Activated naive CD8-positive, alpha-beta T cell treated with anti-CD3 and anti-CD28 coated beads, Interleukin-2, amount 50 U/mL, for 16 hours (primary cell): Measurements from ENCODE around the gene INPP4B.

ENCODE experiments used
- DNase-seq: peaks from one replicate; pipeline ENCODE4 v3.0.0-alpha.2; 2020; ENCODE audit warnings: low read depth, low spot score

Gene INPP4B

DNA sequence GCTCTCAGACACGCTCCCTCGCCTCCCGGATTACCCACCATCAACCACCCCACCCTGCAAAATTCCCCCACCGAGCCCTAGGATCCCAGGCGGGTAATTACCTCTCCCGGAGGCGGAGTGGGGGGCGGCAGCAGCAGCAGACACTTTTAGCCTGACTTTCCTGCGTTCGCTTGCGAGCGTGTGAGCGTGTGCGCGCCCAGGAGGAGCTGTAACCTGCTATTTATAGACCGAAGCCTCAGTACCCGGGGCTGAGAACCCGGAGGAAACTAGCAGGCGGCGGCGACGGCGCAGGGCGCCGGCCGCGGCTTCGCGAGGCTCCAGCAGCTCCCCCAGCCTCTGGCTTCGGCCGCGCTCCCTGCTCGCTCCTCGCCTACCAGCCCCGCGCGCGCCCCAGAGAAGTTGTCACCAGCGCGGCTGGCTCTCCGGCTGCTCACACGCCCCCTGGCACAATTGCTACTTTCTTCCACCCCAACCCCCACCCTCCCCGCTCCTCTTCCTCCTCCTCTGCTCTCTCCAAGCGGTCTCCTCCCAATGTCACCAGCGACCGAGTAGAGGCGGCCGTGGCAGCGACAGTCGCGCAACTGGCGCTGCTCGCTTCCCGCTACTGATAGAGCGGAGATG is at the start of gene INPP4B:
Gene INPP4B (minus strand): TSS at position 194 of the 621 bp plus-strand sequence.
- no peak for DNase-seq

DNA sequence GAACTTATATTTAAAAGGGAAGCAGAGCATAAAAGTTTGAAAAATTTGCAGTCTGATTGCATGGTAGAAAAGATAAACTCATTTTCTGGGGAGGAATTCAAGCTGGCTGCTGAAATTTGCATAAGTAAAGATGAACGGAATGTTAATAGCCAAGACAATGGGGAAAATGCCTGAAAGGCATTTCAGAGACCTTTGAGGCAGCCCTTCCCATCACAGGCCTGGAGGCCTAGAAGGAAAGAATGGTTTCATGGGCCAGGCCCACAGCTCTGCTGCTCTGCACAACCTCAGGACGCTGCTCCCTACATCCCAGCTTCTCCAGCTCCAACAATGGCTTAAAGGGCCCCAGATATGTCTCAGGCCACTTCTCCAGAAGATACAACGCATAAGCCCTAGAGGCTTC is 46.9 kb upstream of the INPP4B start:
- DNase-seq = no peak

DNA sequence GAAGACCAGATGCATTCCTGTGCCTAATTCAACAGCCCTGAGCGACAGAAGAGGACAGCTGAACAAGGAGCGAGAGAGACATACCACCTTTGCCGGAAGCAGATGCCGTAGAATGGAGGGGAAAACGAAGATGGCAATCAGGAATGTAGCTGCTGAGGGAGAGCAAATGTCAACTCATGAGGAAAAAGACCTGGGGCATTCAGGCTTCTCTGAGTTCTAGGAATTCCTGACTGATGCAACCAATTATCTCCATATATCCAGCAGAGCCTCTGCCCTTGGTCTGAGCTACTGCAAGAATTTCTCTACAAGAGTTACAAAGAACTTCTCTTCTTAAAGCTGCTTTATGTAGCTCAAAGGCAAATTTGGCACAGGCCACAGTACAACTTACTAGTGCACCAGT is 40.5 kb upstream of the INPP4B start:
- no peak for DNase-seq

DNA sequence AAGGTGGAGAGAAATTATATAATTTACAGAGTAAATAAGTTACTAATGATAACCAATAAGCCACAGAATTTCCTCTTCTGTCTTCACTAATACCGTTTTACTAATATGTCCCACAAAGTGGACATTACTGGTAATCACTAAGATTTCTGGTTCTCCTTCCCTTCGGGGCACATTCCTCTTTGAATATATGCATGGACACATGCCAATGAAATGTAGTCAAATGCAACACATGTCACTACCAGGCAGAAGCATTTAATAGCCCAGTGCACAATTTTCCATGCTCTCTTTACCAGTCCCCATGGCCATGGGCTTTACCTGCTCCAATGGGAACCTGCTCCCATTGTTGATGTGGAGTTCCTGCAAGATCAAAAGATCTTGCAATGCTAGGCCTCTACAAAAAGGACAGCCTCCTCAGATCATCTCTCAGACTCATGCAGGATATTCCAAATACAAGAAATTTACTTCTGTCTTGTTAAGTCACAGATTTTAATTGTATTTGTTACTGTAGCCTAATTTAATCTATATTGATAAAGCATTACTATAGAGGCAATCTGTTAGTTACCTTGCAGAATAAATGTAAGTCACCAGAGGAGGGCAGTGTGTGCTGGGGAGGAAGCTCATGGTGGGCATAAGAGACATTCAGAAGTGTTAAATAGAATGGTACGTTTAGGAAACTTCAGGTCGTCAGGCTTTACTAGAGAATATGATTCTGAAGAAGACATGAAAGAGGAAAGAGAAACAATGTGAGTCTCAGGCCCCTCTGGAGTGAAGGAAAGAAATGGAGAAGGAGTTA is 37.1 kb upstream of the INPP4B start:
- DNase-seq = no peak

DNA sequence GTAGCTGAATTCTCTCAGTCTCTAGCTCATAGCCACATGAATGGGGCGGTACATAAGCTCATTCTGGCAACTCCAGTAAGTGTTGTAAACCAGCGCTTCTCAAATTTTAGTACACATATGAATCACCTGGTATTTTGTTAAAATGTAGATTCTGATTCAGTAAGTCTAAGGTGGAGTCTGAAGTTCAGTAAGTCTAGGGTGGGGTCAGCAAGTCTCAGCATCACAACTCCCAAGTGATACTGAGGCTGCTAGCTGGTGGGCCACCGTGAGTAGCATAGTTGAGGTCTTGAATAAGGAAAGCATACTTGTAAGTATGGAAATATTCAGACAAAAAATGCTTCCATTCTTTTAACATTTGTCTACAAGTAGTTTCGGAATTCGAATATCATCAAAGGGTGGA is 36.1 kb upstream of the INPP4B start:
- DNase-seq = no peak

DNA sequence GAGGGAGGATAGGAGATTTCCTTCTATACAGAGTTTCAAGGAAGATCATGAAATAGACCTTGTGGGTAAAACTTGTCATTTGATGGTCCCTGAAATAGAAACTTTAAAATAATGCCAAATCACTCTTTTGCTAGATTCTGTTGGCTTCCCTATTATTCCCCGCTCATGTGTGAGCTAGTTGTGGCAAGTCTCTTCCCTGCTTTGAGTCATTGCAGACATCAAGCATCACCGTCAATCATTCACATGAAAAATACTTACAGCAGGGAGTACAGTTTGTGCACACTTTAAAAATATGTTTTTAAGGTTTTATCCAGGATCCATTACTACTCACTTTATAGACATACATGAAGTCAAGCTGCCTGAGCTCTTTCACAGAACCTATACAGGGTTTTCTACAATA is 35.2 kb upstream of the INPP4B start:
- no peak for DNase-seq

DNA sequence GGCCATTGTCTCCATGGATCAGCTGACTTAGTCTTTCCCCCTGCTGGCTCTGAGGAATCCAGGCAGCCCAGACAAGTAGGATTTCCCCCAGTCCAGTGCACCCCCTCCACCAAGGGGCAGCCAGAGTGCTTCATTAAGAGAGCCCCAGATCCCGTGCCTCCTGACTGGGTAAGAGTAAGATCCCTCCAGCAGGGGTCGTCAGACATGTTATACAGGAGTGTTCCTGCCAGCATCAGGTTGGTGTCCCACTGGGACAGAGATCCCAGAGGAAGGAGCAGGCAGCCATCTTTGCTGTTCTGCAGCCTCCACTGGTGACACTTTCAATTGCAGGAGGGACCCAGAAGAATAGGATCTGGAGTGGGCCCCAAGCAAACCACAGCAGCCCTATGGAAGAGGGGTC is 29.0 kb upstream of the INPP4B start:
- no peak for DNase-seq

DNA sequence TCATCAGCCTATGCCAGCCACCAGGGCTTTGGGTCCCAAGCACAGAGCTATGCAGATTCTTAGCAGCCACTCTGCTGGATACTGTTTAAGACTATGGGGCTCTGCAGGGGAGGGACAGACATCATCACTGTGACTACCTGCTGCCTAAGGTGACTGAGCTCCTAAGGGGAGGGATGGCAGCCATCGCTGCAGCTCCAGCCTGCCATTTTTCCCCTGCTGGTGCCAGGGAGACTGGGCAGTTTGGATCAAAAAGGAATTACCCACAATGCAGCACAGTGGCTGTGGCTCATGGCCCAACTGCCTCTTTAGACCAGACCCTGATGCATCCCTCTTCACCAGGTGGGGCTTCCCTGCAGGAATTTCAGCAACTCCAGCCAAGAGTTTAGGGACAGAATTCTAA is 28.6 kb upstream of the INPP4B start:
- no peak for DNase-seq

DNA sequence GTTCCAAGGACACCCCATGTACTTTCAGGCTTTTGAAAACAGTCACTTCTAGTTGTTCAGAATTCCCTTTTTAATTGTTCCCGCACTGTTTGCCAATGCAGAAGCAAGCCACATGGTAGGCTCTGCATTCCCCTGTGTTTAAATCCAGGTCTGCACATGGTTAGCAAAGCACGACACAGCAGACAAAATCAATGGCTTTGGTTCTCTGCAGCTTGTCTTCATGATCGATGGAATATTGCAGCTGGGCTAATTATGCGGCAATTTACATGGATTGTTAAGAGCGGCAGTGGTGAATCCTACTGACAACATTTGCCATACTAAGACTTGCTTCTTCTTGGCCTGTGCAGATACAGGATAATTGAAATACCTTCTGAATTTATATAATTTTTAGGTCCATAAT is 20.6 kb upstream of the INPP4B start:
- DNase-seq = no peak

DNA sequence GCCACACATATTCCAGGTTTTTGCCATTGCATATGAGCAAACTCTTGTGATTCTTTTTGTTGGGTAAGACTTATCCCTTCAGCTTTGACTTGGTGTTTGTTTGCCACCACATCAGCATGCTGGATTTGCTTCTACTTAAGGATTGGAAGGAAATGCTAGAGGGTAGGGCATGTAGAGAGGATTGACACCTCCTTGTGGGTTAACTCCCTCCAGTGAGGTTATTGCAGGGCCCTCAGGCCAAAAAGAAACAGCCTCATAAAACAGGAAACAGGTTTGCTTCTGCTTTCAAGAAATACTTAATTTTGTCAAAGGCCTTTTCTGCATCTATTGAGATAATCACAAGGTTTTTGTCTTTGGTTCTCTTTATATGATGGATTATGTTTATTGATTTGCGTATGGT is 15.2 kb upstream of the INPP4B start:
- no peak for DNase-seq

DNA sequence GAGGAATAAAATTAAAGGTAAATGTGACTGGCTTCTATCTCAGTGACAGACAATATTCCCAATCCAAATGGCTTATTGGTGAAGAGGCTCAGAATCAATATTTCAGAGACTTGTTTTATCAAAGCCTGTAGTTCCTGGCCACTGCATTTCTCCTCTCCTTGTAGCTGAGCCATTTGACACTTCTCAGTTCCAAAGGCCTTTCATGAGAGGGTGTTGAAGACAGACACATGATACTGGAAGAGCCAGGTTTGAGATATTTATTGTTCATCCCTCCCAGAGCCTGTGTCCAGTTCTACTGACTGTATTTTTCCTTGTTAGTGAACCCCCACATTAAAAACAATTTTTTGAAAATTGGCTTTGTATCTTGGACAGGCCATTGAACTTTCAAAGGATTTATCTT is 12.9 kb upstream of the INPP4B start:
- DNase-seq = no peak

DNA sequence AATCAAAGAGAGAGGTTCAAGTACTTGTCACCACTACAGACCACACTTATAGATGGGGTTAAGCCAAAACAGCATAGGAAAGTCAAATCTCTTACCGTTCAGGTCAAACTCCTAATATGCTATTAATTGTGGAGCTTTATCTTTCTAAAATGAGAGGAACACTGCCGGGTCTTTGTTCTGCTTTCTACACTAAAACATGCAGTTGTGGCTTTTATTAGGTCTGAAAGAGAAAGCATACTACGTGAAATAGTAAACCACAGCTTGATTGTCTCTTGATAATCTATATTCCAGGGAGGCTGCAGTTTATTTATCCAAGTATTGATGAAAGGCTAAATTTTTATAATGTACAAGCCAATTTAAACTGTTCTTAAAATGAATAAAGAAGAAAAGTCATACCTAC is 12.3 kb upstream of the INPP4B start:
- no peak for DNase-seq

DNA sequence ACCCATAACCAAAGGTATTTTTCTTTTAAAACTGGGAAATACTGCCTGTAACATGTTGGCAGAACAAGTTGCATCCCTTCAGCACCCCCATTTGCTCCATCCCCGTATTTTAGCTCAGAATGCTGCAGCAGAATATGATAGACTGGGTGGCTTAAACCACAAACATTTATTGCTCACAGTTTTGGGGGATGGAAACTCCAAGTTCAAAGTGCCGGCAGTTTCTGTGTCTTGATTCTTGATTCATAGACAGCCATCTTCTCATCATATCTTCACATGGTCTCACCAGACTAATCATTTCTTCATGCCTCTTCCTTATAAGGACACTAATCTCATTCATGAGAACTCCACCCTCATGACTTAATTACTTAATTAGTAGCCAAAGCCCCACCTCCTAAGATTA is 10.5 kb upstream of the INPP4B start:
- no peak for DNase-seq

DNA sequence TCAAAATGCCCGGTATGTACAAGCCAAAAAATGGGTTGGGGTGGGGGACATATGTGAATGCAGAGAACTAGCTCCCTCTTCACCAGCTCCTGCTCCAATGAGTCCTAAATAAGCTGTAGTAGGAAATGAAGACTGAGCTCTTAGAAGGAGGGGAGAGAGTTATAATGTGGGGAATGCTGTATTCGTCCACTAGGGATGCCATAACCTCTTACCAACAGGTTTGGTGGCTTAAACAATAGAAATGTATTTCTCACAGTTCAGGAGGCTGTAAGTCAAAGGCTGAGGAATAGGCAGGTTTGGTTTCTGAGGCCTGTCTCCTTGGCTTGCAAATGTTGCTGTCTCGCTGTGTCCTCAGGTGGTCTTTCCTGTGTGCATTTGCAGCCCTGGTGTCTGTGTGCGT is 4.4 kb upstream of the INPP4B start:
- no peak for DNase-seq

DNA sequence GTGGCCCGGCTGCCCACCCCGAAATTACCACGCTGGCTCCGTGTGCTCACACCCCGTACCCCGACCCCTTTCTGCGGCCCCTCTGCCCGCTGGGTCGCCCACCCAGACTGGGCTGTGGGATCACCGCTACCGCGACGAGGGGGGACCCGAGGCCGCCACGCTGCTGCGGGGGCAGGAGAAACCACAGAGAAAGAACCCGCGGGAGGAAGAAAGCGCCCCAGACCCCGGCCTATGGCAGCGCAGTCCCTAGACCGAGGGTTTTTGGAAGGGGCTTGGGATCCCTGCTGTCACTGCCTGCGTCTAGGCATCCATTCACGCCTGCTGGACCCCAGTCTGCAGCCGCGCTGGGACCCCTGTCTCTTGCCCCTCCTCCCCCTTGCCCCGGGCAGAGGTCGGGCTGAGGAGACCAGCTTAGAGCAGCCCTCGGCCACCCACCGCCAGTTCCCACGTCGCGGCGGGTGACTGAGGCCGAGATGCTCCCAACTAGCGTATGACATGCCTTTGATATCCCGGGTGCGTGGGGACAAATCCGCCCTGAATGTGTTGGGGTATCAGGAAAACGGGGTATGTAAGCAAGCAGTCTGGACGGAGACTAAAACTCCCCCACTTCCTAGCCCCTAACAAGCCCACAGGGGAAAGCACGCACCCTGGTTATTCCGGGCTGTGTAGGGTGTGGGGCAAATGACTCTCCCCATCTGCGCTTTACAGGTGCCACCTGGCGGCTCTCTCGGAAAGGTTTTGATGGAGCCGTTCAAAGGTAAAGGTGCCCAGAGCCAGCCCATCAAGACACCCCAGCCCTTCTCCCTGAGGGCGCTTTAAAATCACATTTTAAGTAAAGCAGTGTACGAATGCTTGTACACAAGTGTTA is 862 bp upstream of the INPP4B start:
- peak; percentile 47 for DNase-seq

DNA sequence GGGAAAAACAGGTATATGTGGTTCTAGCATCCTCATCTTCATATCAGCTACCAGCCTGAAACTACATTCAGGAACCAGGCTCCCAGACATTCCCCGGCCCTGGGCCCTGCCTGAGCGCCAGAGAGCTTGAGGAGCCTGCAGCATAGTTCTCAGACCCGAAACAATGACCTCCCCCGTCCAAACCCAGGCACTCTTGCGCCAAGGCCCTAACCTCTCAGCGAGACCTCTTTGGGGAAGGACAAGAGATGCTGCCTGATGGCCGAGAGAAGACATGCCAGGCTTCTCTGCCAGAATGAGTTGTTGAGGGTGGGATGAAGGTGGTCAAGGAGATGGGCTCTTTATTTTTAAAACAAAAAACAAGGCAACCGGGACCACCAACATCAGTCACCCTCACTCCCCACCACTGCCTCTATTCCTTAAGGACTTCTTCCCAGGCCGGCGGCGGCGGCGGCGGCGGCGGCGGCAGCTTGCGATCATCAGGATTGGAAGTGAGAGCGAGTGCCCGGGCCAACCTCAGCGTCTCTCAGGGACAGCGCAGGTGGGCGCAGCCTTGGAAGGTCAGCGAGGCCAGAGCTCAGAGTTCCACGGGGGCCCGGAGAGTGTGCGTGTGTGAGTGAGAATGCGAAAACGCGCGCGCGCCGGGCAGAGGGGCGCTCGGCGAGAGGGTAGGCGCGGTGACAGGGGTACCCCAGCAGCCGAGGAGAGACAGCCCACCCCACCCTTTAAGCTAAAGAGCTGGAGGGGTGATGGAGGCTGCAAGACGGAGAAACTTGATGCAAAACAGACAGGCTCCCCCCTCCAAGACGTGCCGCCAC is 601 bp downstream of the INPP4B start:
- no peak for DNase-seq

DNA sequence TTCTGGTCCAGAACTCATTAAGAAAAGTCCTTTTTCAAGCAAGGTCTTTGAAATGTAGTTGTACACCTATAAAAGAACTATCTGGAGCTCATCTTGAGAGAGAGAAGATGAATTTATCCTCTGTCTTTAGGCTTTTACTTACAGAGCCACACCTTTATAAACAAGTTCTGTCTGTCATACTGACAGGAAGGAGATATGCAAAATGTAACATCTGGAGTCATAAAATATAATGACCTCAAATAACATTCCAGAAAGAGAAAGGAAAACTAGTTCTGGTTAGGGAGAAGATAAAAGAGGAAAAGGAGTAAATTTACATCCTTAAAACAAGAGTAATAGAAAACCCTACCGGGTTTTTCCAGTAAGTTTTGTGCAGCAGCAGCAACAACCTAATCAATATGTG is 1.3 kb downstream of the INPP4B start:
- no peak for DNase-seq

DNA sequence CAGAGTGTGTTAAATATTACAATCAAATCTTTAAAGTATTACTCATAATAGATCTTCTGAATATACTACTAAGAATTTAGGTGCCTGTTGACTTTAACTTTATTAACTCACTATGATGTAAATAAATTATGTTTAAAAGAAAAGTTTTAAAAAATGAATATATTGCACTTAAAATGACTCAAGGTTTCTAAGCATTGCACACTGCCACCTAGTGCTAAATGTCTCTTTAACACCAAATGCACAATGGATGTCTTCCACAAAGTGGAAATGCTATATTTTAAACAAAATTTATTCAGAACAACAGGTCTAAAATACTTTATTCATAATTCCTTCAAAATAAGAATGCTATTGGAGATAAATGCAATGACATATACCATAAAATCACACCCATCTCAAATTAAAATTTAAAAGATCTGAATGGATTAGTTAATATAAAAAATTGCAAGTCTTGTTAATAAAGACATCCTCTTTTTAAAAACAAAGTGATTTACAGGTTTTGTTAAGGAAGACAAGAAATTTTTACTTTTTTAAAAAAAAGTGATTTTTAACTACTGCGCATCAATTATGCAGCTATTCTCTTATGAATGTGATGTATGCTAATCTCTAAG is 5.5 kb downstream of the INPP4B start:
- DNase-seq = no peak

DNA sequence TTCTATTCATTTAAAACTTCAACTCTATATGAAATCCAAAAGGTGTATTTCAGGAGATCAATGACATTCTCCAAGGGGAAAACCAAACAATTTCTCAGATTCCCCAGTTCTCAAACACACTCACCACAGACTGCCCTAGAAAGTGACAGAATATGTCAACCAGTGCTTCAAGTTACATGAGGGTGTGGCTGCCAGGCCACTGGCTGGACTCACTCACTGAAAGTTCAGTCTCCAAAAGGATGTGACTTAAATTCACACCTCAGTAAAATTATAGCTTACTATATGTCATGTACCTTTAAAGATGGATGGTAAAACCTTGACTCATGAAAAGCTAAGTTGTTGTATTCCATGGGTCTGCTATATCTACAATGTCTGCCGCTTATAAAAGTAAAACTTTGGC is 7.3 kb downstream of the INPP4B start:
- no peak for DNase-seq

DNA sequence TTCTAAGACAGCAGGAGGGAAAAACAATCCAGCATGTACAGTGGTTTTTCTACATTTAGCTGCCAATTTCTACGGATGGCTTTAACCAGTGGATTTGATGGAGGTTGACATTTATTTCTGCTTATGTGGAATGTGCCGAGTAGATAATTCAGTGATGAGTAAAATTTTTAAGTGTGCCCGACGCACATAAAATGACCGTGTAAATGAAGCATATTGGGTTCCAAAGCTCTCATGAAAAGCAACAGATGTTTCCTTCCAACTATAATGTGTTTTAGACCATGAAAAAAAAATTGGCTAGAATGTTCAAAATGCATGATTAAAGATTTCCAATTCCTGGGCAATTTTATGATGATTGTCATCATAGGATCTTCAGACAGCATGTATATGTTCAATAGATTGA is 14.1 kb downstream of the INPP4B start:
- no peak for DNase-seq

DNA sequence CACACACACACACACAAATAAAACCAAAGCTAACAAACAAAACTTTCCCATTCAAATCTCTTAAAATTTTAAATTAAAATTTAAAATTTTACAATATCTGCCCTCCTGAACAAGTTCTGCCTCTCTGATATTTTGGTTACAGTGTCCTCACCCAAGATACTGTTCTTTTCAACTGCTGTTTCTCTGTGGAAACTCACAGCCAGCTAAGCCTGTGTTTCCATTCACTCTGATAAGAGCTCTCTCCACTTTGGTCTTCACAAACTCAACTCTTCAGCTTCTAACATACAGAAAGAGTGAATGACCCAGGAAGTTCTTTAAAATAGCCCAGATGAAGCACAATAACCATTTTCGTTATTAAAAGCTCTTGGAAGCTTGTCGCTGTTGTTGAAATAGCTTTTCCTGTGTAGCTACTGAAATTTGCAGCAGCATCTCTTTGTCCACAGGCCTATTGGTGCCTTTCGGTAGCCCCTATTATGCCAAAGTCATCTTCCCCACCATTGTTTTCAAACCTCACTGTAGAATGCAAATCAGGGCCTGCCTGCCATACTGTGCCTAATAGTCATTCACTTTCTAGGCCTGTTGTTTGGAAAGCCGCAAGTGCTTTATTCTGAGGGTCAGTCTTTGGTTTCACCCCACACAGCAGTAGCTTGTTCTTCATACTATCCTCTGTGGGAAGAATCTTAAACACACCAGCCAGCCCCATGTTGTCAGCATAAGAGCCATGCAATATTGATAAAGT is 19.4 kb downstream of the INPP4B start:
- no peak for DNase-seq
